DOHH2 (cell line): ENCODE results near the gene RHOU.

Experiments
- H3F3A ChIP-seq: fragments of 200-600 bp; sonication (generic), shearing (Covaris generic); 2 replicates; pipeline ENCODE4 v1.6.0; 2016; ENCODE audit warnings: antibody characterized with exemption, mild to moderate bottlenecking; ENCODE audit not compliant: control insufficient read depth, insufficient read depth
- H3K27ac ChIP-seq: fragments of 200-600 bp; sonication (generic); 2 replicates; pipeline ENCODE4 v1.5.1; 2014; ENCODE audit warnings: low read depth, mild to moderate bottlenecking, low read length, moderate library complexity
- H3K27me3 ChIP-seq: fragments of 200-600 bp; sonication (generic); 2 replicates; pipeline ENCODE4 v1.6.1; 2014; ENCODE audit warnings: mild to moderate bottlenecking, low read length, mixed read lengths; ENCODE audit not compliant: control insufficient read depth
- H3K36me3 ChIP-seq: fragments of 200-600 bp; sonication (generic); 2 replicates; pipeline ENCODE4 v1.6.1; 2014; ENCODE audit warnings: mild to moderate bottlenecking, low read length, moderate library complexity, mixed read lengths; ENCODE audit not compliant: control insufficient read depth
- H3K4me1 ChIP-seq: fragments of 200-600 bp; sonication (generic); 2 replicates; pipeline ENCODE4 v1.6.1; 2014; ENCODE audit warnings: mild to moderate bottlenecking, low read length, mixed read lengths; ENCODE audit not compliant: control insufficient read depth
- H3K4me2 ChIP-seq: fragments of 200-600 bp; sonication (generic); 2 replicates; pipeline ENCODE4 v1.6.0; 2014; ENCODE audit warnings: mild to moderate bottlenecking, low read length, moderate library complexity
- H3K4me3 ChIP-seq: fragments of 200-600 bp; sonication (generic); 2 replicates; pipeline ENCODE4 v1.5.1; 2014; ENCODE audit warnings: mild to moderate bottlenecking, low read length, mixed read lengths
- H3K79me2 ChIP-seq: fragments of 200-600 bp; sonication (generic); 2 replicates; pipeline ENCODE4 v1.6.1; 2014; ENCODE audit warnings: mild to moderate bottlenecking, low read length, mixed read lengths; ENCODE audit not compliant: control insufficient read depth
- H3K9me2 ChIP-seq: fragments of 200-600 bp; sonication (generic); replicated peaks from 2 replicates; pipeline ENCODE4 v1.6.1; 2014; ENCODE audit warnings: mild to moderate bottlenecking, low read length, mixed read lengths; ENCODE audit not compliant: control insufficient read depth
- H3K9me3 ChIP-seq: fragments of 200-600 bp; sonication (generic); 2 replicates; pipeline ENCODE4 v1.6.1; 2014; ENCODE audit warnings: antibody characterized with exemption, low read length, mixed read lengths; ENCODE audit not compliant: control insufficient read depth, insufficient read depth
- H4K20me1 ChIP-seq: fragments of 200-600 bp; sonication (generic); 2 replicates; pipeline ENCODE4 v1.6.0; 2014; ENCODE audit warnings: low read depth, mild to moderate bottlenecking, antibody characterized with exemption, low read length, moderate library complexity; ENCODE audit not compliant: control insufficient read depth, insufficient read depth
- CTCF ChIP-seq: fragments of 200-600 bp; sonication (generic); IDR thresholded peaks from one replicate; pipeline ENCODE4 v1.5.1; 2014; ENCODE audit warnings: antibody characterized with exemption, mild to moderate bottlenecking, low read depth, low read length; ENCODE audit not compliant: poor library complexity, severe bottlenecking
- EZH2phosphoT487 ChIP-seq: fragments of 200-600 bp; sonication (generic); IDR thresholded peaks from 2 replicates; pipeline ENCODE4 v1.6.1; 2017; ENCODE audit warnings: borderline replicate concordance, mild to moderate bottlenecking, antibody characterized with exemption, low read length, moderate library complexity, mixed read lengths

The RHOU gene

DNA sequence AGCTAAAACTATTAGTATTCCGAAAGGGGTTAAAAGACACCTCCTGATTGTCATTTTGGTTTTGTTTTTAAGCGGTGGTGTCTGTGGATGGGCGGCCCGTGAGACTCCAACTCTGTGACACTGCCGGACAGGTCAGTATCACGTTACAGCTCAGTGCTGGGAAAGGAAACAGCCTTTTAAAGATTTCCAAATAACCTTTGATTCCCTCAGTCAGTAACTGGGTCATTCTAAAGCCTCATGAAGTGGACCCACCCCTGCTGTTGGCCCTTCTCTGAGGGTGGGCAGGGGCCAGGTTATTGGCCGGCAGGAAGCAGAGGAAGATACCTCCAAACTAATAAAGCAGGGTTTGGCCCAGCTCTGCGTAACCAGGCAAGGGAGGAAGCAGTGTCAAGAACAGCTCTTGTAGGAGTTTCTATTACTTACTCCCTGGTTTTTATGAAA lies 2.3 kb downstream of the RHOU start:
- no peaks in the 10 kb centered on the region for H3K9me3 ChIP-seq
- H3K4me2 ChIP-seq: no peak overlapping the region
- H3K27ac ChIP-seq: no peak overlapping the region
- no peaks in the 10 kb centered on the region for H3F3A ChIP-seq
- TF ChIP-seq CTCF (no peak), EZH2phosphoT487 (no peak)
- H3K9me2 ChIP-seq: no peaks in the 10 kb centered on the region
- no peaks in the 10 kb centered on the region for H4K20me1 ChIP-seq
- H3K27me3 ChIP-seq: peaks cover 5% of the 10 kb centered on the region; the same call in 1 of the 2 replicates
- no peaks in the 10 kb centered on the region for H3K79me2 ChIP-seq
- no peak overlapping the region for H3K4me3 ChIP-seq
- no peaks in the 10 kb centered on the region for H3K4me1 ChIP-seq
- no peaks in the 10 kb centered on the region for H3K36me3 ChIP-seq

GRCh38 chr1:228739826-228740225 lies 4.5 kb downstream of the RHOU start:
- Histone ChIP-seq H3K79me2 (no peaks in the 10 kb centered on the region), H3K9me2 (no peaks in the 10 kb centered on the region), H3K4me2 (no peak overlapping the region), H3K4me3 (no peak overlapping the region), H3K27me3 (peaks cover 5% of the 10 kb centered on the region; the same call in 1 of the 2 replicates), H3K36me3 (no peaks in the 10 kb centered on the region), H3K4me1 (no peaks in the 10 kb centered on the region), H3K9me3 (no peaks in the 10 kb centered on the region), H3F3A (no peaks in the 10 kb centered on the region), H4K20me1 (no peaks in the 10 kb centered on the region), H3K27ac (no peak overlapping the region)
- TF ChIP-seq EZH2phosphoT487 (no peak), CTCF (no peak)

- H3K4me2 ChIP-seq: no peak overlapping the region
- no peak overlapping the region for H3K27ac ChIP-seq
- H3K4me1 ChIP-seq: no peaks in the 10 kb centered on the region
- peaks cover 5% of the 10 kb centered on the region; the same call in 1 of the 2 replicates for H3K27me3 ChIP-seq
- no peaks in the 10 kb centered on the region for H3F3A ChIP-seq
- H3K9me3 ChIP-seq: no peaks in the 10 kb centered on the region
- H3K4me3 ChIP-seq: no peak overlapping the region
- H3K9me2 ChIP-seq: no peaks in the 10 kb centered on the region
- H4K20me1 ChIP-seq: no peaks in the 10 kb centered on the region
- TF ChIP-seq EZH2phosphoT487 (no peak), CTCF (no peak)
- H3K79me2 ChIP-seq: no peaks in the 10 kb centered on the region
- no peaks in the 10 kb centered on the region for H3K36me3 ChIP-seq
These were observed 5.5 kb downstream of the RHOU start for GRCh38 chr1:228740543-228741317.
